Endothelial cell of umbilical vein (primary cell): ENCODE results near the gene LRRC8B.

Experiments
- EZH2 ChIP-seq: IDR thresholded peaks from 2 replicates; pipeline ENCODE4 v1.6.1; 2012; ENCODE audit warnings: borderline replicate concordance, low read depth, mild to moderate bottlenecking, moderate library complexity, low read length, inconsistent platforms; ENCODE audit not compliant: severe bottlenecking
- POLR2A ChIP-seq: IDR thresholded peaks from 2 replicates; pipeline ENCODE4 v1.6.1; 2012; ENCODE audit warnings: low read depth, mild to moderate bottlenecking, control low read depth, low read length
- TF ChIP-seq, protein P1 (sequence below), 2 donors: IDR thresholded peaks; 1 replicate in 1 of 2; 2 replicates in 1 of 2; pipeline ENCODE4 v1.5.1; 2011; ENCODE audit warnings: low read length in 2 of 2, mild to moderate bottlenecking in 2 of 2, moderate library complexity in 2 of 2, control low read depth in 1 of 2, inconsistent platforms in 1 of 2, low read depth in 1 of 2; ENCODE audit not compliant: insufficient read depth in 1 of 2; ENCODE audit errors: extremely low read depth in 1 of 2

GRCh38 chr1:89530444-89531089, 5.9 kb downstream of the LRRC8B start:
- TF ChIP-seq, protein P1, sequence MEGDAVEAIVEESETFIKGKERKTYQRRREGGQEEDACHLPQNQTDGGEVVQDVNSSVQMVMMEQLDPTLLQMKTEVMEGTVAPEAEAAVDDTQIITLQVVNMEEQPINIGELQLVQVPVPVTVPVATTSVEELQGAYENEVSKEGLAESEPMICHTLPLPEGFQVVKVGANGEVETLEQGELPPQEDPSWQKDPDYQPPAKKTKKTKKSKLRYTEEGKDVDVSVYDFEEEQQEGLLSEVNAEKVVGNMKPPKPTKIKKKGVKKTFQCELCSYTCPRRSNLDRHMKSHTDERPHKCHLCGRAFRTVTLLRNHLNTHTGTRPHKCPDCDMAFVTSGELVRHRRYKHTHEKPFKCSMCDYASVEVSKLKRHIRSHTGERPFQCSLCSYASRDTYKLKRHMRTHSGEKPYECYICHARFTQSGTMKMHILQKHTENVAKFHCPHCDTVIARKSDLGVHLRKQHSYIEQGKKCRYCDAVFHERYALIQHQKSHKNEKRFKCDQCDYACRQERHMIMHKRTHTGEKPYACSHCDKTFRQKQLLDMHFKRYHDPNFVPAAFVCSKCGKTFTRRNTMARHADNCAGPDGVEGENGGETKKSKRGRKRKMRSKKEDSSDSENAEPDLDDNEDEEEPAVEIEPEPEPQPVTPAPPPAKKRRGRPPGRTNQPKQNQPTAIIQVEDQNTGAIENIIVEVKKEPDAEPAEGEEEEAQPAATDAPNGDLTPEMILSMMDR (IDR thresholded peaks at IDR 0.05; ENCODE audit: extremely low read depth in 1 of 2, insufficient read depth in 1 of 2, low read depth in 1 of 2, low read length in 2 of 2): no peak
- TF ChIP-seq POLR2A (no peak), EZH2 (no peak)
